Lower leg skin (tissue), 4 donors: ENCODE results near the gene RNF43. TPM values are rescaled to one million over a fixed set of nuclear protein-coding genes. Genes with fewer than 3 reads are reported as not detected.

Experiments
- DNase-seq, 2 donors: peaks; one replicate each; pipeline ENCODE4 v3.0.0-alpha.2; 2019; ENCODE audit warnings: low spot score in 2 of 2
- H3K4me3 ChIP-seq: fragments of 200-600 bp; sonication (generic); 2 replicates; pipeline ENCODE4 v1.5.1; 2017; ENCODE audit warnings: mild to moderate bottlenecking, low read depth; ENCODE audit not compliant: poor library complexity, severe bottlenecking
- CTCF ChIP-seq, 3 donors: fragments of 450-650 bp; IDR thresholded peaks; one replicate each; pipeline ENCODE4 v1.5.1; 2016; ENCODE audit warnings: antibody characterized with exemption in 3 of 3, mild to moderate bottlenecking in 3 of 3, moderate library complexity in 2 of 3
- POLR2A ChIP-seq, 2 donors: fragments of 450-650 bp; IDR thresholded peaks; one replicate each; pipeline ENCODE4 v1.6.1; 2016 to 2017; ENCODE audit warnings: antibody characterized with exemption in 2 of 2, mild to moderate bottlenecking in 1 of 2, moderate library complexity in 1 of 2
- WGBS, 2 donors: methylation state at CpG; one replicate each; pipeline ENCODE4 v1.1.5; 2018; 5-methylcytosine and 5-hydroxymethylcytosine counted together
- intact Hi-C: fragments of 100-400 bp; cut with DNase I; formaldehyde crosslinking; loops from one replicate; pipeline ENCODE4 v1.15.0; 2023; ENCODE audit warnings: low total_unique reads
- total RNA-seq, 4 donors: library from RNA; depleted of rRNA; stranded (reverse); fragments of >200 nt; gene quantifications; one replicate each; pipeline ENCODE4 v1.1.0, GENCODE V29; 2016

RNF43 gene
- total RNA-seq, 4 donors from 2014 or later, result 11.0 to 20.0 (median 18.4) TPM

GRCh38 chr17:58403311-58403710 is 14.0 kb downstream of the RNF43 start:
- intact Hi-C loops, result no loop called here

GRCh38 chr17:58402679-58403078 is 14.7 kb downstream of the RNF43 start:
- TF ChIP-seq CTCF (IDR thresholded peaks at IDR 0.05) (no peak), POLR2A (IDR thresholded peaks at IDR 0.05) (no peak)
- intact Hi-C loops, result no loop called here
- 29 to 42% methylated on average over 1 of the region's 1 CpG for WGBS, 2 donors
- H3K4me3 ChIP-seq, result no peak overlapping the region
- DNase-seq, result peak in 1 of 2 donors; percentile 41

More at GRCh38 chr17:58403311-58403710, 14.0 kb downstream of the RNF43 start:
- TF ChIP-seq CTCF (IDR thresholded peaks at IDR 0.05) (no peak), POLR2A (IDR thresholded peaks at IDR 0.05) (no peak)
- 33 to 37% methylated on average over 6 of the region's 6 CpGs for WGBS, 2 donors
- no peak for DNase-seq
- no peak overlapping the region for H3K4me3 ChIP-seq

GRCh38 chr17:58402047-58402446 is 15.3 kb downstream of the RNF43 start:
- no peak for DNase-seq
- intact Hi-C loops, result no loop called here
- TF ChIP-seq CTCF (IDR thresholded peaks at IDR 0.05), result no peak
- TF ChIP-seq POLR2A (IDR thresholded peaks at IDR 0.05), result no peak
- H3K4me3 ChIP-seq, result no peak overlapping the region

GRCh38 chr17:58401287-58401686 is 16.0 kb downstream of the RNF43 start:
- no peak for DNase-seq
- no peak for TF ChIP-seq CTCF (IDR thresholded peaks at IDR 0.05)
- TF ChIP-seq POLR2A (IDR thresholded peaks at IDR 0.05), result no peak
- H3K4me3 ChIP-seq, result no peak overlapping the region
- intact Hi-C loops, result no loop called here
- WGBS, 2 donors, result 31 to 37% methylated on average over 2 of the region's 2 CpGs

GRCh38 chr17:58400826-58401225 is 16.5 kb downstream of the RNF43 start:
- no peak for TF ChIP-seq POLR2A (IDR thresholded peaks at IDR 0.05)
- no peak for TF ChIP-seq CTCF (IDR thresholded peaks at IDR 0.05)
- intact Hi-C loops, result no loop called here
- H3K4me3 ChIP-seq, result no peak overlapping the region
- DNase-seq, result no peak

- intact Hi-C loops, result no loop called here
- WGBS, 2 donors, result 75 to 88% methylated on average over 3 of the region's 3 CpGs
- TF ChIP-seq POLR2A (IDR thresholded peaks at IDR 0.05) (no peak), CTCF (IDR thresholded peaks at IDR 0.05) (no peak)
- H3K4me3 ChIP-seq, result no peak overlapping the region
- DNase-seq, result no peak
These were observed 17.4 kb downstream of the RNF43 start for GRCh38 chr17:58399974-58400373.
